ENCODE measurements around the gene NATD1.

The NATD1 gene

GRCh38 chr17:21275047-21275578 is 21.9 kb upstream of the NATD1 start:
- DNase-seq = peak in 1 of 6 experiments; percentile 64

DNA sequence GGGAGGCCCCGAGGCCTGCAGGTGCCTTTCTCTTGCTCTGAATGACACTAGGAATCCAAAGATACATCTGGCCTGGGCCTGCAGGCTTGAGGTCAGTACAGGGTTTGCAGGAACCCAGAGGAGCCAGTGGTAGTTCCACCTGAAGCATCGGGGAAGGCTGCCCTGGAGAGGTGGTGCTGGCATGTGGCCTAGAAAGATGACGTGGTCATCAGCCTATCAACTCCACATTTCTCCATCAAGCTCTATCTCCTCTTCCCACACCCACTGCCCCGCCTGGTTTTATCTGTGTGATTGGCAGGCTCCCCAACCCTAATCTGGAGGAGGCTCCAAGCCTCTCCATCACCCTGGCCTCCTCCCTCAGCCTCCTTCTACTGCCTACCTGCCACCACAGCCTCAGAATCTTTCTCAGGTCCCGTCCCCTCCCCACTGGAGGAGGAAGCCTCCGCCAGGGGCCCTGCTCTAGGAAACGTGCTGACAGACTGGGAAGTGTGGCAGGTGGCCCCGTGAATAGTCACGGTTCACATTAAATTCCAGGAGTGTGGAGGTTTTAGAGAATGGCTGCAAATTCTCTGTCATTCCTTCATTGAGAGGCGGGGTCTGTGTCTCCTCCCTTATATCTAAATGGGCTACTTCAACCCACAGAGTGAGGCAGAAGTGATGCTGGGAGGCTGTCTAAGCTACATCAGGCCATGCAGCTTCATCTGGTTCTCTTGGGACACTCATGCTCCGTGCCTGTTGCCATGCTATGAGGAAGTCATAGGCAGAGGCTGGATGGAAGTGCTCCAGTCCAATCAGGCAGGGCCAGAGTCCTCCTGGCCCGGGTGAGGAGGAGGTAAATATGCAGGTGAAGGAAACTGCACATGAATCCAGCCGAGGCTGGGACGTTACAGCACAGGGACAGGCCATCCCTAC is 19.9 kb upstream of the NATD1 start:
- DNase-seq = no peak

GRCh38 chr17:21272250-21272649 is 19.0 kb upstream of the NATD1 start:
- DNase-seq = no peak

DNA sequence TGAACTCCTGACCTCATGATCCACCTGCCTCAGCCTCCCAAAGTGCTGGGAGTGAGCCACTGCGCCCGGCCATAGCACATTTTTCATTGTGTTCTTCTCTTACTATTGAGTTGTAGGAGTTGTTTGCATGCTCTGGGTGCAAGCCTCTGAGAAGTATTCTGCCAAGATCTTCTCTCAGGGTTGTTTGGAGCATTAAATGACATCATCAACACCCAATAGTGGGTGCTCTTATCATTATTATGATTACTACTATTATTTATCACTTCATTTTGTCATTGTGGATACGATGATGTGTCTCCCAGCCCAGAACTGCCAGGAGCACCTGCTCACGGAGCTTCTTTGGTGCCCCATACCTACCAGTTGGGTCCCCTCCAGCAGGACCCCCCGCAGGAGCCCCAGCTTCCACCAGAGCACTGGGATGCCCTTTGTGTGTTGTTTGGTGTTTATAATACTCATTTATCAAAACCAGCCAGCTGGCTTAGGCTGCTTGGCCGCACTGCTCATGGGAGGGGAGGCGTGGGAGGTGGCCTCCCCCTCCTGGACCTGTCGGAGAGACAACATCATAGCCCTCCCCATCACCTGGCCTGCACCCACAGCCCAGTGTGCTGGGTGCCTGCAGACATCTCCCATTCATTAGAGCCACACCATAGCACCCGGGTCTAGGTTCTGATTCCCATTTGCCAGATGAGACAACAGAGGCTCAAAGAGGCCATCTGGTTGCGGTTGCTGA is 18.4 kb upstream of the NATD1 start:
- no peak for DNase-seq

DNA sequence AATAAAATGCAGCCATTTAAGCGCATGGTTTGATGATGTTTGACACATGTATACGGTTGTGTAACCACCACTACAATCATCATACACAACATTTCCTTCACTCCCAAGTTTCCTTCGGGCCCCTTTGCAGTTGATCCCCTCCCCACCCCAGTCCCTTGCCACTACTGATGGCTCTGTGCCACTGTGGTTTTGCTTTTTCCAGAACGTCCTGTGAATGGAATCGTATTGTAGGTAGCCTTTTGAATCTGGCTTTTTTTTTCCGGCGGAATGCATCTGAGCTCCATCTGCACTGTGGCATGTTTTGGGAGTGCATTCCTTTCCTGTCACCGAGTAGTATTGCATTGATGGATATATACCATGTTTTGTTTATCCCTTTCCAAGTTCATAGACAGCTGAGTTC is 16.2 kb upstream of the NATD1 start:
- DNase-seq = no peak

GRCh38 chr17:21268596-21269188 is 15.5 kb upstream of the NATD1 start:
- DNase-seq = no peak

- no peak for DNase-seq
Observed at GRCh38 chr17:21263376-21263775, 10.2 kb upstream of the NATD1 start.

DNA sequence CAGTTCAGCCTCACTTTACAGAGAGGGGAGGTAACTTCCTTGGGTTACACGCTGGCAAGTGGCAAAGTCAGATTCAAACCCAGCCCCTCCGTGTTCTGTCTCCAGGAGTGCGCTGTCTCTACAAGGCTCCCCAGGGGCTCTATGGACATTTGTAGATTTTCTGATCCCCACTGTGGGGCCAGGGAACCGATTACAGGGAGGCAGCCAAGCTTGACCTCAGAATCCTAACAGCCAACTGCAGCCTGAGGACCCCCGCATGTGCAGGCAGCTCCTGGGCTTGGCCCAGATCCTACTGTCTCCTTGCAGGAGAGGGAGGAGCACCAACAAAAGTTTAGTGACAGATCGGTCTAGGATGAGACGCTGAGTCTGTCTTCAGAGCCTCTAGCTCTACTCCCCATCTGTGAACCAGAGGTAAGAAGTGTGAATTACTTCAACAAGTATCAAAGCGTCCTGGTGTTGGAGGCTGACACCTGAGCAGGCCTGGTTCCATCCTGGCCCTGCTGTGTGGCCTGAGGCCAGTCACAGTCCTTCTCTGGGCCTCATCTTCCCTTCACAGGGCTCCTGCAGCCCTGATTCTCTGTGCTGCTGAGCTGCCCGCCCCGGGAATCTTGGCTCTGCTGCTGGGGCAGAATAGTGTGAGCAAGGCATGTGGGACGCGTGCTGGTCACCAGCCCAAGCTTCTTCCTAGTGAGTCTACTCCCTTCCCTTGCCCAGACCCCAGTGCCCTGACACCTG is 9.2 kb upstream of the NATD1 start:
- no peak for DNase-seq

GRCh38 chr17:21258593-21258992 is 5.4 kb upstream of the NATD1 start:
- DNase-seq = no peak

GRCh38 chr17:21253646-21254441 is 634 bp upstream of the NATD1 start:
- DNase-seq = no peak

DNA sequence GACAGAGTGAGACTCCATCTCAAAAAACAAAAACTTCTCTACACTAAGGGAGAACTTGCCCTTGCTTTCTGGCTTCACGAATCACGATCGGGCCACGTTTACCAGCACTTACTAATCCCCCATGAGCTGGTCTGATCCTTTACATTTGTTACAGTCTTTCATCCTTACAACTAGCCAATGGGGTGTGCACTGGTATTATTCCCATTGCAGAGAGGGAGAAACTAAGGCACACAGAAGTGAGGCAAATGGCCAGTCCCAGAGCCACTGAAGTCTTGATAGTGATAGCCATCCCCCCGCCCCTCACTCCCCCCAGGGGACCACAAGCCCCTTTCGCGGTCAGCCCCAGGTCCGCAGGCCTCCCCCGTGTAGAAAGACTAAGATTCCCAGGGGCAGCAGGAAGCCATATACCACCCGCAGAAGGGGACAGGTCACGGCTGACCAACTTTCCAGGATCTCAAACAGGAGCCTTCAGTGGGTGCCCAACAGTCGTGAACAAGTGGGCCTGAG is 868 bp downstream of the NATD1 start:
- peak in 1 of 6 experiments; percentile 22 for DNase-seq

- DNase-seq = no peak
Observed at GRCh38 chr17:21251337-21252010, 1.7 kb downstream of the NATD1 start.

DNA sequence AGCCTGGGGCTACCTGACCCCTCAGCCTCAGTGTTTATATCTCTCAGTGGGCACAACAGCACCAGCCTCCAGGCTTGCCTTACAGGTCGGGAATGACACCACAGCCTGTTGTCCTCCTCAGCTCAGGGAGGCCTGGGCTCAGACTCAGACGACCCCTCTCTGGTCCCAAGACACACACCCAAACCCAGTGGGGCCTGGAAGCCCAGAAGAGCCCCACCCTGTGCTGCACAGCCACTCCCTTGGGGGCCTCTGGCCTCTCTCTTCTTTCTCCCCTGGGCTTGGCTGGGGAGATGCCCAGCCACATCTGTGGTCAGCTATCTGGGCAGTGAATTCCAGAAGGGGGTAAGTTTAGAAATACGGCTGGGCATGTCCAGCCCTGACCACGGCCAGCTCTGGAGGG is 2.4 kb downstream of the NATD1 start:
- no peak for DNase-seq

GRCh38 chr17:21249920-21250703 is 3.1 kb downstream of the NATD1 start:
- DNase-seq = no peak

- DNase-seq = no peak
Observed at GRCh38 chr17:21249086-21249795, 4.0 kb downstream of the NATD1 start.

GRCh38 chr17:21248500-21248899 is 4.7 kb downstream of the NATD1 start:
- no peak for DNase-seq

- no peak for DNase-seq
Observed at GRCh38 chr17:21247552-21248258, 5.5 kb downstream of the NATD1 start.

DNA sequence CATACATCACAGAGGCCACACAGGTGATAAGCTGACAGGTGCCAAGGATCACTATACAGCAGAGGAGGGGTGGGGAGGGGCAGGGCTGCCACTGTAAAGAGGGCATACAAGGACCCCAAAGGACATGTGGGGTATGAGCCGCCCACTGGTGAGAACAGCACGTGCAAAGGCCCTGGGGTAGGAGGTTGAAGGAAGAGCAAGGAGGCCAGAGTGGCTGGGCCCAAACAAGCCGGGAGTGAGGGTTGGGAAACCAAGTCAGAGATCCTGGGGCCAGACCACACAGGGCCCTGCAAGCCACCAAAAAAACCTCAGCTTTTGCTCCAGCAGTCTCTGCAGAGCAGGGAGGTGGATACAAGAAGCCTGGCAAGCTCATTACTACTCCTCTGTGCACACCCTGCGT is 6.5 kb downstream of the NATD1 start:
- DNase-seq = no peak

- no peak for DNase-seq
Observed at GRCh38 chr17:21245639-21246084, 7.5 kb downstream of the NATD1 start.

All from stimulated activated naive CD4-positive, alpha-beta T cell (primary cell).